NCI-H2227 treated with DMSO at 0.1 percent for 48 hours (cell line): ENCODE results near the gene PHKG1.
"Not testable (repeated sequence)": the region's sequence is repeated elsewhere in the genome, so short reads cannot be mapped to it uniquely, and the experiment has no call there.

Source experiments
- DNase-seq: peaks from one replicate; lab custom pipeline; 2025; lab: John Stamatoyannopoulos, UW

PHKG1 gene

GRCh38 chr7:56083150-56083785, 9.5 kb downstream of the PHKG1 start:
- DNase-seq = no peak

GRCh38 chr7:56081626-56082340, 11.0 kb downstream of the PHKG1 start:
- no peak for DNase-seq

GRCh38 chr7:56080726-56081435, 11.9 kb downstream of the PHKG1 start:
- DNase-seq = not testable (repeated sequence)

GRCh38 chr7:56079450-56080185, 13.1 kb downstream of the PHKG1 start:
- DNase-seq = no peak

- DNase-seq = no peak
Observed at GRCh38 chr7:56078196-56078595, 14.6 kb downstream of the PHKG1 start.

- no peak for DNase-seq
Observed at GRCh38 chr7:56077681-56078080, 15.1 kb downstream of the PHKG1 start.

- DNase-seq = peak; percentile 49
Observed at GRCh38 chr7:56074371-56074791, 18.4 kb downstream of the PHKG1 start.

GRCh38 chr7:56066376-56066775, 26.4 kb downstream of the PHKG1 start:
- not testable (repeated sequence) for DNase-seq

GRCh38 chr7:56063882-56064625, 28.7 kb downstream of the PHKG1 start, which contains the start of gene SUMF2:
TSS of gene SUMF2 (plus strand) at chr7:56064286. CDS start at chr7:56064312, 26 bp downstream.
- DNase-seq = peak; percentile 77

GRCh38 chr7:56063500-56063881, 29.3 kb downstream of the PHKG1 start:
- DNase-seq = no peak

- DNase-seq = no peak
Observed at GRCh38 chr7:56062382-56062781, 30.4 kb downstream of the PHKG1 start.

- DNase-seq = no peak
Observed at GRCh38 chr7:56053993-56054392, 38.8 kb downstream of the PHKG1 start.

- no peak for DNase-seq
Observed at GRCh38 chr7:56053379-56053778, 39.4 kb downstream of the PHKG1 start.

GRCh38 chr7:56051339-56052191, 41.2 kb downstream of the PHKG1 start, which contains the start of the genes CCT6A and PSPH:
TSS of gene CCT6A (plus strand) at chr7:56051765. CDS start at chr7:56051849, 84 bp downstream.
TSS of gene PSPH (minus strand) at chr7:56051444. CDS start at chr7:56021212, 30,232 bp downstream.
- DNase-seq = peak; percentile 91

GRCh38 chr7:56051053-56051338, 41.8 kb downstream of the PHKG1 start:
- DNase-seq = no peak

- peak; percentile 11 for DNase-seq
Observed at GRCh38 chr7:56048763-56049162, 44.0 kb downstream of the PHKG1 start.

- DNase-seq = no peak
Observed at GRCh38 chr7:56048245-56048644, 44.5 kb downstream of the PHKG1 start.

- not testable (repeated sequence) for DNase-seq
Observed at GRCh38 chr7:56047446-56048116, 45.2 kb downstream of the PHKG1 start.

- DNase-seq = no peak
Observed at GRCh38 chr7:56046721-56047445, 45.9 kb downstream of the PHKG1 start.
